ENCODE measurements around the gene LYSMD2. TPM values are rescaled to one million over a fixed set of nuclear protein-coding genes. Genes with fewer than 3 reads are reported as not detected.

The LYSMD2 gene
- polyA plus RNA-seq, 1 donor from 2014 or later = 8.3 TPM

GRCh38 chr15:51782357-51782896, 45.0 kb upstream of the LYSMD2 start:
- Histone ChIP-seq H3K9me3 (ENCODE audit: low read length) (no peaks in the 10 kb centered on the region), H3K27me3 (ENCODE audit: insufficient read depth, low read depth, low read length) (no peaks in the 10 kb centered on the region), H3K36me3 (ENCODE audit: insufficient read depth, low read length) (peaks cover 35% of the 10 kb centered on the region), H3K9ac (ENCODE audit: low read length) (no peak overlapping the region), H3K79me2 (replicated peaks; ENCODE audit: insufficient read depth, low read length) (no peaks in the 10 kb centered on the region), H2AFZ (ENCODE audit: low read depth, low read length) (no peak overlapping the region), H3K4me3 (ENCODE audit: low read length) (no peak overlapping the region), H3K27ac (ENCODE audit: low read length) (no peak overlapping the region), H4K20me1 (ENCODE audit: insufficient read depth) (no peaks in the 10 kb centered on the region), H3K9me2 (ENCODE audit: insufficient read depth, low read length) (no peaks in the 10 kb centered on the region), H3K4me2 (ENCODE audit: low read length) (no peak overlapping the region), H3F3A (ENCODE audit: insufficient read depth, low read length, poor library complexity, severe bottlenecking) (no peaks in the 10 kb centered on the region)
- TF ChIP-seq CTCF (IDR thresholded peaks at IDR 0.05; ENCODE audit: poor library complexity, severe bottlenecking) = no peak
- TF ChIP-seq TAF1 (IDR thresholded peaks at IDR 0.05; ENCODE audit: low read depth) = no peak
- no peak for TF ChIP-seq EP300 (conservative IDR thresholded peaks at IDR 0.05; ENCODE audit: poor library complexity, severe bottlenecking)
- TF ChIP-seq RAD21 (conservative IDR thresholded peaks at IDR 0.05) = no peak
- no peak for TF ChIP-seq REST (IDR thresholded peaks at IDR 0.05; ENCODE audit: borderline replicate concordance)
- TF ChIP-seq EZH2 (IDR thresholded peaks at IDR 0.05; ENCODE audit: borderline replicate concordance, insufficient read depth, low read length, poor library complexity, severe bottlenecking) = no peak
- TF ChIP-seq SMC3 (conservative IDR thresholded peaks at IDR 0.05; ENCODE audit: poor library complexity) = no peak
- TF ChIP-seq POLR2AphosphoS5 (IDR thresholded peaks at IDR 0.05) = no peak
- TF ChIP-seq MXI1 (conservative IDR thresholded peaks at IDR 0.05; ENCODE audit: poor library complexity, severe bottlenecking) = no peak

GRCh38 chr15:51781506-51781905, 44.1 kb upstream of the LYSMD2 start:
- H3F3A ChIP-seq (ENCODE audit: insufficient read depth, low read length, poor library complexity, severe bottlenecking) = no peaks in the 10 kb centered on the region
- H4K20me1 ChIP-seq (ENCODE audit: insufficient read depth) = no peaks in the 10 kb centered on the region
- no peaks in the 10 kb centered on the region for H3K79me2 ChIP-seq (replicated peaks; ENCODE audit: insufficient read depth, low read length)
- no peak overlapping the region for H2AFZ ChIP-seq (ENCODE audit: low read depth, low read length)
- TF ChIP-seq MXI1 (conservative IDR thresholded peaks at IDR 0.05; ENCODE audit: poor library complexity, severe bottlenecking) (no peak), SMC3 (conservative IDR thresholded peaks at IDR 0.05; ENCODE audit: poor library complexity) (no peak), RAD21 (conservative IDR thresholded peaks at IDR 0.05) (no peak), EP300 (conservative IDR thresholded peaks at IDR 0.05; ENCODE audit: poor library complexity, severe bottlenecking) (no peak), POLR2AphosphoS5 (IDR thresholded peaks at IDR 0.05) (no peak), CTCF (IDR thresholded peaks at IDR 0.05; ENCODE audit: poor library complexity, severe bottlenecking) (no peak), REST (IDR thresholded peaks at IDR 0.05; ENCODE audit: borderline replicate concordance) (no peak), TAF1 (IDR thresholded peaks at IDR 0.05; ENCODE audit: low read depth) (no peak), EZH2 (IDR thresholded peaks at IDR 0.05; ENCODE audit: borderline replicate concordance, insufficient read depth, low read length, poor library complexity, severe bottlenecking) (no peak)
- no peak overlapping the region for H3K9ac ChIP-seq (ENCODE audit: low read length)
- H3K36me3 ChIP-seq (ENCODE audit: insufficient read depth, low read length) = peaks cover 28% of the 10 kb centered on the region
- H3K27ac ChIP-seq (ENCODE audit: low read length) = no peak overlapping the region
- no peaks in the 10 kb centered on the region for H3K9me3 ChIP-seq (ENCODE audit: low read length)
- H3K9me2 ChIP-seq (ENCODE audit: insufficient read depth, low read length) = no peaks in the 10 kb centered on the region
- no peak overlapping the region for H3K4me3 ChIP-seq (ENCODE audit: low read length)
- no peaks in the 10 kb centered on the region for H3K27me3 ChIP-seq (ENCODE audit: insufficient read depth, low read depth, low read length)
- no peak overlapping the region for H3K4me2 ChIP-seq (ENCODE audit: low read length)
